Suprapubic skin (tissue), 4 donors: ENCODE measurements around the gene E4F1.

Source experiments
- EP300 ChIP-seq: sonication (generic); formaldehyde crosslinking; IDR thresholded peaks from one replicate; pipeline ENCODE4 v1.6.1; 2017; ENCODE audit warnings: antibody characterized with exemption
- POLR2A ChIP-seq, 2 donors: fragments of 450-650 bp; IDR thresholded peaks; one replicate each; pipeline ENCODE4 v1.6.1; 2017; ENCODE audit warnings: antibody characterized with exemption in 2 of 2, mild to moderate bottlenecking in 2 of 2, moderate library complexity in 2 of 2
- POLR2AphosphoS5 ChIP-seq, 3 donors: sonication (generic); formaldehyde crosslinking; IDR thresholded peaks; one replicate each; pipeline ENCODE4 v1.6.1; 2017; ENCODE audit warnings: antibody characterized with exemption in 3 of 3
- TF ChIP-seq, protein P1 (sequence below), 2 donors: fragments of 200-600 bp in 1 of 2; fragments of 450-650 bp in 1 of 2; sonication (generic) in 1 of 2; IDR thresholded peaks; one replicate each; pipeline ENCODE4 v1.5.1; 2016 to 2019; ENCODE audit warnings: antibody characterized with exemption in 2 of 2, mild to moderate bottlenecking in 1 of 2, moderate library complexity in 1 of 2

DNA sequence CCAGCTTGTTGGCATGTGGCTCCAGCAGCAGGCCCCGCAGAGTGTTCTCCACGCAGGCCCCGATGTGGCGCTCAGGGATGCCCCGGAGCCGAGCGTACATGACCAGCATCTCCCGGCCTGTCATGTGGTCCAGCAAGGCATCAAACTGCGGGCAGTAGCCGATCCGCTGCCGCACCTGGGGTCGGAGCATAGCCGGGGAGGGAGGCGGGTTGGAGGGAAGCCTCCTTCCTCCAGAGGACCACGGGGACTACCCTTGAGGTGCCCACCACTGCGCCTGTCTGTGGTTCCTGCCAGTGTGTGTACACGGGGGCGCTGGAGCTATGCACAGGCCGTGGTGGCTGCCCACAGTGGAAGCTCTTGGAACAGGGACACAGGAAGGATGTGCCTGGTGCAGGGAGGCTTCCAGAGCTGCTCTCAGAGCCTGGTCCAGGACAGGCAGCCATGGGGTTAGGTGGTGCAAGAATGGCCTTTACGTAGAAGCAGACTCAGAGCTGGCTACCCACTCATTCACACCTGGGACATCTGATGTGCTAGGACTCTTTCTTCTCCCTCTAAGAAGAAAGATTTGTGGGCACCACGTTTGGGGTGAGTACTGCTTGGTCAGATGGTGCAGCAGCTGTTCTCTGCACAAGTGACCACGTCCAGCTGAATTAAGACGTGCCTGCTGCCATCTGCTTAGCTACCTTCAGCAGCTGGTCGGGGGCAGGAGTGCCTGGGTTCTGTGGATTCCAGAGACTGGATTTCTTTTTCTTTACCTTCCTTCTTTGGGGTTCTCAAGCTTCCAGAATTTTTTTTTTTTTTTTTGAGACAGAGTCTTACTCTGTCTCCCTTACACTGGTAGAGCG is 55.8 kb downstream of the E4F1 start:
- TF ChIP-seq POLR2A (IDR thresholded peaks at IDR 0.05) (no peak), POLR2AphosphoS5 (IDR thresholded peaks at IDR 0.05) (no peak), EP300 (no peak)
- TF ChIP-seq, protein P1, sequence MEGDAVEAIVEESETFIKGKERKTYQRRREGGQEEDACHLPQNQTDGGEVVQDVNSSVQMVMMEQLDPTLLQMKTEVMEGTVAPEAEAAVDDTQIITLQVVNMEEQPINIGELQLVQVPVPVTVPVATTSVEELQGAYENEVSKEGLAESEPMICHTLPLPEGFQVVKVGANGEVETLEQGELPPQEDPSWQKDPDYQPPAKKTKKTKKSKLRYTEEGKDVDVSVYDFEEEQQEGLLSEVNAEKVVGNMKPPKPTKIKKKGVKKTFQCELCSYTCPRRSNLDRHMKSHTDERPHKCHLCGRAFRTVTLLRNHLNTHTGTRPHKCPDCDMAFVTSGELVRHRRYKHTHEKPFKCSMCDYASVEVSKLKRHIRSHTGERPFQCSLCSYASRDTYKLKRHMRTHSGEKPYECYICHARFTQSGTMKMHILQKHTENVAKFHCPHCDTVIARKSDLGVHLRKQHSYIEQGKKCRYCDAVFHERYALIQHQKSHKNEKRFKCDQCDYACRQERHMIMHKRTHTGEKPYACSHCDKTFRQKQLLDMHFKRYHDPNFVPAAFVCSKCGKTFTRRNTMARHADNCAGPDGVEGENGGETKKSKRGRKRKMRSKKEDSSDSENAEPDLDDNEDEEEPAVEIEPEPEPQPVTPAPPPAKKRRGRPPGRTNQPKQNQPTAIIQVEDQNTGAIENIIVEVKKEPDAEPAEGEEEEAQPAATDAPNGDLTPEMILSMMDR (IDR thresholded peaks at IDR 0.05), result no peak
